H9 (cell line): ENCODE results near the gene KRTAP23-1. TPM values are rescaled to one million over a fixed set of nuclear protein-coding genes. Genes with fewer than 3 reads are reported as not detected.

ENCODE experiments used
- DNase-seq: peaks from one replicate; pipeline ENCODE4 v3.0.0-alpha.2; 2017
- H2AFZ ChIP-seq: one replicate; pipeline ENCODE4 v1.6.1; 2013; ENCODE audit warnings: mild to moderate bottlenecking, low read length, control low read depth, moderate library complexity
- H2AK5ac ChIP-seq: 2 replicates; pipeline ENCODE4 v1.6.1; 2013; ENCODE audit warnings: low read length, control low read depth, mixed read lengths; ENCODE audit not compliant: insufficient read length
- H2BK120ac ChIP-seq: one replicate; pipeline ENCODE4 v1.6.1; 2013; ENCODE audit warnings: low read depth, mild to moderate bottlenecking, low read length, control low read depth, inconsistent platforms; ENCODE audit not compliant: poor library complexity, severe bottlenecking
- H2BK12ac ChIP-seq: 2 replicates; pipeline ENCODE4 v1.6.1; 2013; ENCODE audit warnings: low read length, control low read depth, mixed read lengths, low read depth; ENCODE audit not compliant: insufficient read length
- H2BK15ac ChIP-seq: 2 replicates; pipeline ENCODE4 v1.6.1; 2013; ENCODE audit warnings: low read depth, low read length, control low read depth
- H2BK20ac ChIP-seq: one replicate; pipeline ENCODE4 v1.6.1; 2013; ENCODE audit warnings: low read depth, mild to moderate bottlenecking, low read length, control low read depth, inconsistent platforms; ENCODE audit not compliant: poor library complexity, severe bottlenecking
- H2BK5ac ChIP-seq: 2 replicates; pipeline ENCODE4 v1.6.1; 2013; ENCODE audit warnings: low read length, control low read depth, mixed read lengths; ENCODE audit not compliant: insufficient read length
- H3K14ac ChIP-seq: 2 replicates; pipeline ENCODE4 v1.6.1; 2013; ENCODE audit warnings: low read length, control low read depth; ENCODE audit not compliant: insufficient read depth
- H3K18ac ChIP-seq: 2 replicates; pipeline ENCODE4 v1.6.1; 2013; ENCODE audit warnings: low read depth, mild to moderate bottlenecking, mixed read lengths, low read length, control low read depth; ENCODE audit not compliant: insufficient read length
- H3K23ac ChIP-seq: 2 replicates; pipeline ENCODE4 v1.6.1; 2013; ENCODE audit warnings: low read length, control low read depth, mixed read lengths, low read depth; ENCODE audit not compliant: insufficient read length
- H3K23me2 ChIP-seq: 2 replicates; pipeline ENCODE4 v1.6.1; 2013; ENCODE audit warnings: low read depth, mild to moderate bottlenecking, mixed read lengths, low read length, control low read depth; ENCODE audit not compliant: insufficient read length, poor library complexity, severe bottlenecking
- H3K27ac ChIP-seq: 2 replicates; pipeline ENCODE4 v1.5.1; 2013; ENCODE audit warnings: low read length, control low read depth, mixed read lengths, low read depth; ENCODE audit not compliant: insufficient read length
- H3K27me3 ChIP-seq: 2 replicates; pipeline ENCODE4 v1.6.1; 2013; ENCODE audit warnings: low read length, control low read depth, inconsistent platforms; ENCODE audit not compliant: insufficient read depth
- H3K4ac ChIP-seq: 2 replicates; pipeline ENCODE4 v1.6.1; 2013; ENCODE audit warnings: low read depth, mild to moderate bottlenecking, control low read depth, inconsistent platforms, low read length, moderate library complexity
- H3K4me1 ChIP-seq: 2 replicates; pipeline ENCODE4 v1.6.1; 2013; ENCODE audit warnings: low read length, control low read depth, inconsistent platforms; ENCODE audit not compliant: insufficient read depth
- H3K4me2 ChIP-seq: 2 replicates; pipeline ENCODE4 v1.6.1; 2013; ENCODE audit warnings: low read length, control low read depth, mixed read lengths; ENCODE audit not compliant: insufficient read length, insufficient read depth
- H3K56ac ChIP-seq: 2 replicates; pipeline ENCODE4 v1.6.1; 2013; ENCODE audit warnings: low read depth, mild to moderate bottlenecking, mixed read lengths, low read length, control low read depth; ENCODE audit not compliant: insufficient read length
- H3K79me1 ChIP-seq: 2 replicates; pipeline ENCODE4 v1.6.1; 2013; ENCODE audit warnings: low read depth, mild to moderate bottlenecking, moderate library complexity, low read length, control low read depth, inconsistent platforms; ENCODE audit not compliant: insufficient read depth, poor library complexity, severe bottlenecking
- H3K79me2 ChIP-seq: 2 replicates; pipeline ENCODE4 v1.6.1; 2013; ENCODE audit warnings: low read length, control low read depth, inconsistent platforms; ENCODE audit not compliant: insufficient read depth
- H3K9ac ChIP-seq: 2 replicates; pipeline ENCODE4 v1.6.1; 2013; ENCODE audit warnings: low read length, control low read depth, mixed read lengths; ENCODE audit not compliant: insufficient read length; ENCODE audit errors: extremely low read depth
- H3K9me3 ChIP-seq: one replicate; pipeline ENCODE4 v1.6.1; 2013; ENCODE audit warnings: low read depth, low read length, inconsistent platforms; ENCODE audit not compliant: control insufficient read depth
- H3T11ph ChIP-seq: one replicate; pipeline ENCODE4 v1.6.1; 2013; ENCODE audit warnings: mild to moderate bottlenecking, low read length, control low read depth, inconsistent platforms
- H4K20me1 ChIP-seq: one replicate; pipeline ENCODE4 v1.6.1; 2013; ENCODE audit not compliant: control insufficient read depth, insufficient read length, insufficient read depth
- H4K5ac ChIP-seq: 2 replicates; pipeline ENCODE4 v1.6.1; 2013; ENCODE audit warnings: low read depth, mild to moderate bottlenecking, mixed read lengths, low read length, control low read depth; ENCODE audit not compliant: insufficient read length
- H4K8ac ChIP-seq: replicated peaks from 2 replicates; pipeline ENCODE4 v1.6.1; 2013; ENCODE audit warnings: low read length, control low read depth, mixed read lengths, low read depth; ENCODE audit not compliant: insufficient read length
- H4K91ac ChIP-seq: 2 replicates; pipeline ENCODE4 v1.6.1; 2013; ENCODE audit warnings: low read depth, mild to moderate bottlenecking, moderate library complexity, mixed read lengths, low read length, control low read depth; ENCODE audit not compliant: insufficient read length
- H3K27ac Mint-ChIP-seq, 3 experiments: 2 replicates in 2 of 3; 3 replicates in 1 of 3; pipeline ENCODE4 v1.8.0; 2020 to 2021; ENCODE audit warnings: mixed read lengths in 3 of 3, mild to moderate bottlenecking in 1 of 3, moderate library complexity in 1 of 3
- H3K27me3 Mint-ChIP-seq: 2 replicates; pipeline ENCODE4 v1.8.0; 2021; ENCODE audit warnings: low read depth, mild to moderate bottlenecking, moderate library complexity, mixed read lengths
- H3K36me3 Mint-ChIP-seq, 3 experiments: 2 replicates in 2 of 3; 3 replicates in 1 of 3; pipeline ENCODE4 v1.8.0; 2020 to 2021; ENCODE audit warnings: low read depth in 3 of 3, mixed read lengths in 3 of 3; ENCODE audit not compliant: insufficient read depth in 1 of 3
- H3K4me1 Mint-ChIP-seq, 2 experiments: 2 replicates each; pipeline ENCODE4 v1.8.0; 2020; ENCODE audit warnings: mixed read lengths in 2 of 2
- H3K4me3 Mint-ChIP-seq, 2 experiments: 2 replicates in 1 of 2; 3 replicates in 1 of 2; pipeline ENCODE4 v1.8.0; 2020 to 2021; ENCODE audit warnings: mild to moderate bottlenecking in 2 of 2, mixed read lengths in 2 of 2, moderate library complexity in 1 of 2
- H3K9me3 Mint-ChIP-seq, 2 experiments: 2 replicates in 1 of 2; 3 replicates in 1 of 2; pipeline ENCODE4 v1.8.0; 2020; ENCODE audit warnings: mild to moderate bottlenecking in 2 of 2, mixed read lengths in 2 of 2, moderate library complexity in 1 of 2
- WGBS: extraction: QIAGEN DNeasy Blood & Tissue Kit; methylation state at CpG from one replicate; pipeline ENCODE4 v1.1.7; 2013; ENCODE audit warnings: missing lambda C conversion rate, low lambda C conversion rate, mixed read lengths; ENCODE audit not compliant: insufficient read length; ENCODE audit errors: extremely low coverage; 5-methylcytosine and 5-hydroxymethylcytosine counted together
- total RNA-seq: library from RNA; stranded (reverse); gene quantifications from 2 replicates; pipeline ENCODE4 v1.2.1, GENCODE V29; 2021
- TF ChIP-seq, protein P1 (sequence below): fragments of 200-600 bp; sonication (generic); conservative IDR thresholded peaks from 3 replicates; pipeline ENCODE4 v1.8.0; 2021; ENCODE audit warnings: antibody characterized with exemption, mild to moderate bottlenecking

Gene KRTAP23-1
- total RNA-seq, 1 experiment from 2014 or later, result not detected

DNA sequence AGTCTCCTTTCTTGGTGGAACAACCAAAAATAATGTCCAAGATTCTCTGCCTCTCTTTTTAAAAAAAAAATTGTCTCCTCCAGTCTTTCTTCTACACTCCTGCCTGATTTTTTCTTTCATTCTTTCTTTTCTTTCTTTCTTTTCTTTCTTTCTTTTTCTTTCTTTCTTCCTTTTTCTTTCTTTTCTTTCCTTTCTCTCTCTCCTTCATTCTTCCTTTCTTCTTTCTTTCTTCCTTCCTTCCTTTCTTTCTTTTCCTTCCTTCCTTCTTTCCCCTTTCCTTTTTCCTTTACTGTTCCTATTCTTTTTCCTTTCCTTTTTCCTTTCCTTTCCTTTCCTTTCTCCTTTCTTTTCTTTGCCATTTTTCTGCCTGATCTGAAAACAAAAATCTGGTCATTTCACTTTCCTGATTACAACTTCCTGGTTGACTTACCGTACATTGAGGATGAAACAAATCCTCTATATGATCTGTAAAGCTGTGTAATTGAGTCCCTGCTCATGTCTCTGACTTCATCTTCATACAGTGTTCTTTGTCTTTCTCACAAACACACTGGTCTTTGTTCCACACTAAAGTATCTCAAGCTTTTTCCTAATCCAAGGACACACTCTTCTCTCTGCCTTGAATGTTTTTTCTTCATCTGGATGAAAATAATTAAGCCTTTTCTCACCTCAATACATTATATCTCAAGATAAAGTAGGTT, 6.1 kb upstream of the KRTAP23-1 start:
- no peak overlapping the region for H3K4me3 Mint-ChIP-seq
- WGBS, result no CpG with 5 or more reads among the region's 1 CpG

More for the DNA sequence above, 6.1 kb upstream of the KRTAP23-1 start:
- Histone ChIP-seq H3K4ac (no peak overlapping the region), H3K23me2 (no peaks in the 10 kb centered on the region), H3K27me3 (no peaks in the 10 kb centered on the region), H3K79me1 (no peaks in the 10 kb centered on the region), H3K14ac (no peak overlapping the region), H2BK12ac (no peak overlapping the region), H3K9me3 (no peaks in the 10 kb centered on the region), H3K23ac (no peak overlapping the region), H2BK20ac (no peak overlapping the region), H2BK15ac (no peak overlapping the region), H3K79me2 (no peaks in the 10 kb centered on the region), H2AFZ (no peak overlapping the region), H3K9ac (no peak overlapping the region), H2BK5ac (no peak overlapping the region), H4K8ac (no peak overlapping the region), H3K27ac (no peak overlapping the region), H4K5ac (no peak overlapping the region), H3K18ac (no peak overlapping the region), H2BK120ac (no peak overlapping the region), H3K4me1 (peaks cover 4% of the 10 kb centered on the region; the same call in 1 of the 2 replicates), H4K20me1 (no peaks in the 10 kb centered on the region), H3T11ph (no peak overlapping the region), H3K56ac (no peak overlapping the region), H2AK5ac (no peak overlapping the region), H3K4me2 (no peak overlapping the region), H4K91ac (no peak overlapping the region)
- Mint-ChIP-seq H3K9me3 (no peaks in the 10 kb centered on the region), H3K27me3 (no peaks in the 10 kb centered on the region), H3K36me3 (no peaks in the 10 kb centered on the region), H3K4me1 (peaks cover 4 to 18% of the 10 kb centered on the region in 2 experiments), H3K27ac (no peak overlapping the region)
- DNase-seq, result no peak
- TF ChIP-seq, protein P1, sequence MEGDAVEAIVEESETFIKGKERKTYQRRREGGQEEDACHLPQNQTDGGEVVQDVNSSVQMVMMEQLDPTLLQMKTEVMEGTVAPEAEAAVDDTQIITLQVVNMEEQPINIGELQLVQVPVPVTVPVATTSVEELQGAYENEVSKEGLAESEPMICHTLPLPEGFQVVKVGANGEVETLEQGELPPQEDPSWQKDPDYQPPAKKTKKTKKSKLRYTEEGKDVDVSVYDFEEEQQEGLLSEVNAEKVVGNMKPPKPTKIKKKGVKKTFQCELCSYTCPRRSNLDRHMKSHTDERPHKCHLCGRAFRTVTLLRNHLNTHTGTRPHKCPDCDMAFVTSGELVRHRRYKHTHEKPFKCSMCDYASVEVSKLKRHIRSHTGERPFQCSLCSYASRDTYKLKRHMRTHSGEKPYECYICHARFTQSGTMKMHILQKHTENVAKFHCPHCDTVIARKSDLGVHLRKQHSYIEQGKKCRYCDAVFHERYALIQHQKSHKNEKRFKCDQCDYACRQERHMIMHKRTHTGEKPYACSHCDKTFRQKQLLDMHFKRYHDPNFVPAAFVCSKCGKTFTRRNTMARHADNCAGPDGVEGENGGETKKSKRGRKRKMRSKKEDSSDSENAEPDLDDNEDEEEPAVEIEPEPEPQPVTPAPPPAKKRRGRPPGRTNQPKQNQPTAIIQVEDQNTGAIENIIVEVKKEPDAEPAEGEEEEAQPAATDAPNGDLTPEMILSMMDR, result no peak
